Activated CD4-positive, alpha-beta T cell treated with anti-CD3 and anti-CD28 coated beads, Interleukin-2, amount 50 U/mL, for 4 hours (primary cell): ENCODE data around the gene SLC13A5.
"Not testable (repeated sequence)": the region's sequence is repeated elsewhere in the genome, so short reads cannot be mapped to it uniquely, and the experiment has no call there.

ENCODE experiments used
- DNase-seq, 2 experiments: peaks; one replicate each; pipeline ENCODE4 v3.0.0-alpha.2; 2020

SLC13A5 gene

GRCh38 chr17:6713130-6713917, at the start of gene SLC13A5:
Gene SLC13A5, minus strand, starts transcription at chr17:6713369. Its CDS starts 36 bp downstream, at chr17:6713333.
- DNase-seq, result no peak

DNA sequence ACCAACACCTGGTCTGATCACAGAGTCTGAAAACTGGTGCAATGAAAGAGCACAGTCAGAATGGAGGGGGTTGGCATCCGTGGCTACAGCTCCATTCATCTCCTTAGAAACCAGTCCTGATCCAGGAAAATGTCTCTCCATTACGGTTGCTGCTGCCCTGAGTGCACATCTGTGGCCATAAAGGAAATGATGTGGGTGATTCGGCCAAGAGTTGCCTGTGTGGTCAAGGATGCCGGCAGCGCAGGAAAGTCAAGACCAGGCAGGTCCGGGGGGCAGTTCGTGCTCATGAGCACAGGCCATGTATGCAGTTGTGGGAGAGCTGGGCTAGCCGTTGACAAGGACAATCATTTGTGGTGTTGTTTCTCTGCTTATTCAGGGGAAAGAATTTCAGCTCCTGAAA, 48.6 kb upstream of the SLC13A5 start:
- no peak for DNase-seq

GRCh38 chr17:6757747-6758146, 44.6 kb upstream of the SLC13A5 start:
- no peak for DNase-seq

DNA sequence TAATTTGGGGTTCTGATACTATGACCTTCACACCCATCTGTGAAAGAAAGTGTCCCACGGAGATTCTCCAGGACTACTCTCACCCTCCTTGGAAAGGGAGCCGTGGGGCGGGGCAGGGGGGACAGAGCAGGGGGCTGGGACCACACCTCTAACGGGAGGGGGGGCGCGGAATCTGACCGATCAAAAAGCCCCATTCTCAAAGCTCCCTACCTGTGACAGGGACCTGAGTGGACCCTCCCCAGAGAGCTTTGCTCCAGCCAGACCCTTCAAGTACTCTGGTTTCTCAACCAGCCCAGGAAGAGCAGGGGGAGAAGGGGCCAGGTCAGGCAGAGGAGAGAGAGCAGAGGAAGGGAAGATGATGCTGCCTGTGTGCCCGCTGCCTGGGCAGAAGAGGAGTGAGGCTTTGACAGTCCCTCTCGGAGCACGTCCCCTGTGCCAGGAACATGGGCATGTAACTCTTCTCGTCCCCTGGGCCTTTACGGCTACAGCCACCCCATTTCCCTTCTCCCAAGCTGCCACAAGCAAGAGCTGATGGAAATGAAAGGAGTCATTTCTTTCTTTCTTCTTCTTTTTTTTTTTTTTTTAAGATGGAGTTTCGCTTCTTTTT, 43.4 kb upstream of the SLC13A5 start:
- DNase-seq, result no peak

- DNase-seq, result peak; percentile 46 to 48
These were observed 42.6 kb upstream of the SLC13A5 start, which contains the start of gene XAF1 for GRCh38 chr17:6755731-6756184. Gene XAF1, plus strand, starts transcription at chr17:6756046. Its CDS starts 33 bp downstream, at chr17:6756079.

DNA sequence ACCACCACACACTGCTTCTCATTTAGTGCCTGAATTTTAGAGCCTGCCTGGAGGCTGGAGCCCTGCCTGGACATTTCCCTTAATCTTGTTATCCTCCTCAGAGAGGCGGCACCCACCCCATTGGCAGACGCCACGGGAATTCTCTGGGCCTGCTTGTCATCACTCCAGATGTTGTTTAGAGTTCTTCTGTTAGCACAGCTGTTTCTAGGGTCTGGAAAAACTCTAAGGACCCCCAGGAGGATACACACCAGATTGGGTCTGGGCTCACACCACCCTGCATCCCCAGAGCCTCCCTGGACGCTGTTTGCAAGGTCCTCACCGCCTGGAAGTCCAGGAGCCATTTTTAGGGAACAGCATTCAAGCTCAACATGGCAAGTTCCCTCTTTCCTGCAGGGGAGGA, 42.1 kb upstream of the SLC13A5 start:
- DNase-seq, result no peak

- DNase-seq, result no peak
These were observed 40.4 kb upstream of the SLC13A5 start for GRCh38 chr17:6753546-6753945.

GRCh38 chr17:6753006-6753445, 39.9 kb upstream of the SLC13A5 start:
- no peak for DNase-seq

DNA sequence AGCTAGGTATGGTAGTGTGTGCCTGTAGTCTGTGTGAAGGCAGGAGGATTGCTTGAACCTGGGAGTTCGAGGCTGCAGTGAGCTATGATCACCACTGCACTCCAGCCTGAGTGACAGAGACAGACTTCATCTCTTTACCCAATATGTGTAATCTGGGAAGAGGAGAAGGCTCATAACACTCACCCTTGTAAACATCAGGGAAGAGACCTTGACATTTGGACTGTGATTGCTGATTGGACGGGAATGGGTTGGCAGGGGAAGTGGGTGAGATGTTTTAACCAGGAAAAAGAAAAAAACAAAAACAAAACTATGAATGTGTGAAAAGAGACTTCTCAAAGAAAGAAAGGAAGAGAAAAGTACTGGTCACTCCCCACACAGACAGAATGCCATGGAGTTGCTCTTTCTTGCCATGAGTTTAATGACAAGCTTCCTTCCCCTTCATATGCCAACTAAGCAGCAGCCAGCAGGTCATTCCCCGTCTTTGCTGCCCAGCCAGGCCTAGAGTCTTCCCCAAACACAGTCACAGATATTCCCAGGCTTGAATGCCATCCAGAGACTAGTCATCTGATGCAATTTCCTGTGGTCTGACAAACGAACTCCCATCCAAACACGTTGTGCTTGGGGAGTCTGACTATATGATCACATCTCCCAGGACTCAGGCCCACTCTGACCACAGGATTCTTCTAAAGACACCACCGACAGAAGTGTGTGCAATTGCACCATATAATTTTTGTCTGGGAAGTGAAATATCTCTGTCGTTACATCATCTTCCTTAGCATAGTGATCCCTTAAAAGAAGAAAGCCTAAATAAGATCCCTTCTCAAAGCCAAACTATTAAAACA, 39.1 kb upstream of the SLC13A5 start:
- no peak for DNase-seq

DNA sequence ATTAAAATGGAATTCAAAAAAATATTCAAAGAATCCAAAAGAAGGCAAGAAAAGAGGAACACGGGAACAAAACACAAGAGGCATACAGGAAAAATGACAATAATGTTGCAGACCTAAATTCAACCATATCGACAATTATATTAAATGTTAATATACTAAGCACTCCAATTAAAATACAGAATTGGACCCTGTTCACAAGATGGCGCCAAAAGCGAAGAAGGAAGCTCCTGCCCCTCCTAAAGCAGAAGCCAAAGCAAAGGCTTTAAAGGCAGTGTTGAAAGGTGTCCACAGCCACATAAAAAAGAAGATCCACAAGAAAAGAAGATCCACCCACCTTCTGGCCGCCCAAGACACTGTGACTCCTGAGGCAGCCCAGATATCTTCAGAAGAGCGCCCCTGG, 36.4 kb upstream of the SLC13A5 start:
- DNase-seq, result no peak

DNA sequence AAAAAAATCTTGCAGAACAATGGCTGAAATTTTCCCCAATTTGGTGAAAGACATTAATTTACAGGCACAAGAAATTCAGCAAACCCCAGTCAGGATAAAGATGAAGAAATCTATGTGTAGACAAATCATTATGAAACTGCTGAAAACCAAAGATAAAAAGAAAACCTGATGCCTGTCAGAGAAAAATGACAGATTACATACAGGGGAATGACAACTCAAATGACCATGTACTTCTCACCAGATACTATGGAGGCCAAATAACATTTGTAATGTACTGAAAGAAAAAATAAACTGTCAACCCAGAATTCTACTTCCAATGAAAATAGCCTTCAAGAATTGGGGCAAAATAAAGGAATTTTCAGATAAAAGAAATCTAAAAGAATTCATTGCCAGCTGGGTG, 35.4 kb upstream of the SLC13A5 start:
- no peak for DNase-seq

DNA sequence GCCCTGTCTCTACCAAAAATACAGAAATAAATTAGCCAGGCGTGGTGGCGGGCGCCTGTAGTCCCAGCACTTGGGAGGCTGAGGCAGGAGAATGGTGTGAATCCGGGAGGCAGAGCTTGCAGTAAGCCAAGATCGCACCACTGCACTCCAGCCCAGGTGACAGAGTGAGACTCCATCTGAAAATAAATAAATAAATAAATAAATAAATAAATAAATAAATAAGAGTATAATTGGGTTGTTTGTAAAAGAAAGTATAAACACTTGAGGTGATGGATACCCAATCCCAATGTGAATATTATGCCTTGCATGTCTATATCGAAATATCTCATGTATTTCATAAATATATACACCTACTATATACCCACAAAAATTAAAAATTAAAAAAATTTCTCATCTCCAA, 33.5 kb upstream of the SLC13A5 start:
- DNase-seq, result not testable (repeated sequence)

DNA sequence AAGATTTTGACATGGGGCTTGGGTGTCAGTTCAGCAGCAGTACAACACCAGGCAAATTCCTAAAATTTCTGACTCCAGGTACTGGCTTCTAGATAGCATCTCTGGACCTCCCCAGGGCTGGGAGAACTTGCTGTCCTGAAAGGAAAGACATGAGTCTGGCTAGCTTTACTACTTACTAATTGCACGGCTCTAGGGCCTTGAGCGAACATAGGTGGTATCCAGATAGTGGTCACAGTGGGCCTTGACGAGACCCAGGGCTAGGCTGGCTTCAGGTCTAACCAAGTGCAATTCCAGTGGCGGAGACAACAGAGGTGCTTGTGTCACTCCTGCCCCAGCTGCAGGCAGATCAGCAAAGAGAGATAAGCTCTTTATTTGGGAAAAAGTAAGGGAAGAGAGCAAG, 16.4 kb upstream of the SLC13A5 start:
- no peak for DNase-seq

DNA sequence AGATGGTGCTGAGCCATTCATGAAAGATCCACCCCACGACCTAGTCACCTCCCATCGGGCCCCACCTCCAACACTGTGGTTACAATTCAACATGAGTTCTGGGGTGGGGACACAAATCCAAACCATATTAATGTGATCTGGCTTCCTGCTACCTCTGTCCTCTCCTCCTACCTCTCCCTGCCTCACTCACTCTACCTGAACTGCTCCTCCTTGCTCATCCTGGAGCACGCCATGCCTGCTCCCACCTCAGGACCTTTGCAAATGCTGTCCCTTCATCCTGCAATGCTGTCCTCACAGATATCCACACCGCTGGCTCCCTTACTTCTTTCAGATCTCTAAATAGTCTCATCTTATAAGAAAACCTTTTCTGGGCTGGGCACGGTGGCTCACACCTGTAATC, 10.8 kb upstream of the SLC13A5 start:
- DNase-seq, result no peak

DNA sequence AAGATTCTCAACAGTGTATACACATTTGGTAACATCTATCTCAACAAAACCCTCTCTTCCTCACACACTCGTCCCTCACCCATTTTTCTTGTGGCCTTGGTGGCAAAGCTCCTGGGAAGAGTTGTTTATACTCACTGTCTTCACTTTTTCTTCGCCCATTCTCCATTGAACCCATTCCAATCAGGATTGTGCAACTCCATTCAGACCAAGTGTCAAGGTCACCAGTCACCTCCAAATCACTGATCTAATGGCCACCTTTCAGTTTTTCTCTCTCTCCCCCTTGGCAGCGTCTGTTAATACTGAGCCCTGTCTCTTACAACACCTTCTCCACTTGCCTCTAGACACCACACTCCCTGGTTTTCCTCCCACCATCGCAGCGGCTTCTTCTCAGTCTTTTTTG, 8.6 kb upstream of the SLC13A5 start:
- no peak for DNase-seq

DNA sequence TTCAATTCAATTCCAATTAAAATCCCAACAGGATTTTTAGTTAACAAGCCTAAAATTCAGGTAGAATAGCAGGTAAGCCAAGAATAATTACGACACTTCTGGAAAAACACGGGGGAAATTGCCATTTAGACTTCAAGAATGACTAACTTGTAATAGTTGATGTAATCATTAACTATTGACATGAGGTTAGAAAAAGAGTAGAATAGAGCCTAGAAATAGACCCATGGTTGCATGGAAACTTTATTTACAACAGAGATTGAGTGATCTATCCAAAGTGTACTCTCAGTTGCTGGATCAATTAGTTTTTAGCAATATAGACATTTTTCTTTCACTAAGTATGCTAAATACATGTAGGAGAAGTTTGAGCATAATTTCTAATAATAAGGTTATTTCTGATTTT, 3.6 kb upstream of the SLC13A5 start:
- no peak for DNase-seq

DNA sequence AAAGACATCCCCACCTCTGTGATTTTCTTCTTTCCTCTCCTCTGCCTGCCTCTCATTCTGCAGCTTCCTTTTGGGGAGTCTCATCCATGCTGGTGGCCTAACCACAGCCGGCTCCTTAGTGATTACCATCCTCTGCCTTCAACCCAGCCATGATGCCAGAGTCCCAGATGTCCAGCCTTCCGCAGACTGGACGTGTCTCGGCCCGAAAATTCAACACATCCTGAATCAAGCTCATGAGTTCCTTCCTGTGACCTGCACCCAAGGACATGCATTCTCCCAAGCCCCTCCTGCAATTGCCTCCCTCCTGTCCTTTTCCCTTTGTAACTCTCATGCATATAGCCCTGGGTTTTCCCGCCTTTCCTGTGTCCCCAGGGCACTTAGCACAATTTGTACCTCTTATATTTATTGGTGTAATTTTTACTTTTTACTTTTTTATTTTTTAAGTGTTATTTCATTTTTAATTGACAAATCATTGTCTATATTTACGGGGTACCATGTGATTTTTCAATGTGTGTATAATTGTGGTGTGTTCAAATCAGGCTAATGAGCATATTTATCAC, 1.2 kb upstream of the SLC13A5 start:
- DNase-seq, result no peak

DNA sequence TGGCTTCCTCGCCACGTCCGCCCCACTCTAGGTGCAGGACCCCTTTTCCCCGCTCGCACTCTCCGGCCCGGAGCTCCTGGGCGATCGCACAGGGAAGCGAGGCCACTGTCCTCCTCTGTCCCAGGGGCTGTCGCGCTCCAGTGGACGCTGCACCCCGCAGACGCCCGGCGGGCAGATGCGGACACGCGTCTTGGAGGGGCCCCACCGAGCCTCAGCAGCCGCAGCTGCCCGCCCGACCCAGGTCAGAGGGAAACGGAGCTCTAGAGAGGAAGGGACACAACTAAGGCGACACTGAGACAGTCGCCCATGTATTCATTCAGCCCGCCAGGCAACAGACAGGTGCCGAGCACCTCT, 726 bp upstream of the SLC13A5 start:
- no peak for DNase-seq

DNA sequence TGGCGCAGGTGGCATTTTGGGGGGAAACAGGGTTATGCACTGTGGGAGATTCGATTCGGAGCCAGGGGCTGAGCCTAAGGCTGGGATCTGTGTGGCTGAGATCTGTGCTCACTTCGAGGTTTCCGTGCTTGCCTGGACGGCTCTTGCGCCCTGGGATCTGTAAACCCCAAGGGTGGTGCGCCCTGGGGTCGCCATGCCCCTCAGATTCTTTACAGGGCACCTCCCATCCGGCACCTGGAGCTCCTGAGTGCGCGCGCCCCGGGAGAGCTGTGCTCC, 377 bp downstream of the SLC13A5 start:
- DNase-seq, result no peak

DNA sequence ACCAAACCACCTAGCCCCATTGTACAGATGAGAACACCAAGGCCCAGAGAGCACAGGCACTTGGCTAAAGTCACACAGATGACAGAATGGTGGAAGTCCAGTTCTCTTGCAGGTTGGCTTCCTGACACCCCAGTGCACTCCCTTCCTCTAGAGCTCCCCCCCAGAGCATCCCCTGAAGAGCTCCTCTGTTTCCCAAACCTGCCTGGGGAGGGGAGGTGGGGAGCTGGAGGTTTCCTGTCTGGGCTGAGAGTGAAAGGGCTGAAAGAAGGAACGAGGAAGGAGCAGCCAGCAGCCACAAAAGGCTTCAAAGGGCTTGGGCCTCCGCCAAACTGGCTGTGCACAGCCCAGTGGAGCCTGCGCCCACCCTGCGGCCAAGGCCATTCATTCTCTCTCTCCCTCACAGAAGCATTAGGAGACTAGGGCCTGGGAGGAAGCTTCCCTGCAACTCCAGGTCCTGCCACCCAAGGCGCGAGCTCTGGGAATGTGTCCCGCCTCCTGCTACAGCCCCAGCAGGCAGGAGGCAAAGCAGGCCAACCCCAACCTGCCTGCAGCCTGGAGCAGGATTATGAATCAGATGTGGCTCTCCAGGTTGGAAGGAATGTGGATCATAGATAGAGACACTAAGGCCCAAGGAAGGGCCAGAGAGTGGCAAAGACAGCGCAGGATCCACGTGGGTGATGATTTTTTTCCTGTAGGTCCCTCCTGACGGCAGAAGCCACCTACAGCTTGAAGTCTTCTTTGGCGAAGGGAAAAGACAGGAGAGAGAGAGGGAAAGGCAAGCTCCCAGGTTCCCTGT, 913 bp downstream of the SLC13A5 start:
- no peak for DNase-seq

DNA sequence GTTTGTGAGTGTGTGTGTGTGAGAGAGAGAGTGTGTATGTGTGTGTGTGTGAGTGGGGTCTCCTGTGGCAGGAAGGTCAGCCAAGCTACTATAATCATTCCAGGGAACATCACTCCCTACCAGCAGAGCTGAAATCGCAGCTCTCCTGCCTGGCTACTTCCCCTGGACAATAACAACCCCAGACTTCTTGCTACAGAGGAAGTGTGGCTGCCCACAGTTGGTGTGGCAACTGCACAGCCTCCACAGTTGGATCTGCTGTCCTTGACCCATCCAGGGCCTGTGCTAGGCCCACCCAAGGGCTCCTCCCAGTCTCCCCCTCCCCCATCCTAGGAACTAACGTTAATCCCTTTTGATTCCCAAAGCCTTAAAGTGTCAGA, 1.5 kb downstream of the SLC13A5 start:
- DNase-seq, result no peak

DNA sequence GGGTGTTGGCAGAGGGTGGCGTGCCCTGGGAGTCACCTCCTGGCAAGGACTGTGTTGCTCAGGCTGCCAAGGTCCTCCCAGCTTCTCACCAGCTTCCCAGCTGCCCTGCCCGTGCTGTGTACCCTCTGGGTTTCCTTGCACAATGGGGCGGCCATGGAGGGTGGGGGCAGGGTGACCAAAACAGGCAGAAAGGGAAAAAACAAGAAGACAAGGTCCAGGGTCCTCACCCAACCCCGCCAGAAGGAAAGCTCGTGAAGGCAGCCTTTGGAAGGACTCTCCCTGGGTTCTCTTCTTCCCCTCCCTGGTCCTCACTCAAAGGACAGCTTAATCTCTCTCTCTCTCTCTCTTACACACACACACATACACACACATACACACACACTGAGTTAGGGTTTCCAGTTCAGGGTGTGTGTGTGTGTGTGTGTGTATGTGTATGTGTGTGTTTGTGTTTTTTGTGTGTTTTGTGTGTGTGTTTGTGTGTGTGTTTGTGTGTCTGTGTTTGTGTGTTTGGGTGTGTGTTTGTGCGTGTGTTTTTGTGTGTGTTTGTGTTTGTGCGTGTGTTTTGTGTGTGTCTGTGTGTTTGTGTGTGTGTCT, 2.0 kb downstream of the SLC13A5 start:
- no peak for DNase-seq
